NCI-H1105 treated with DMSO at 0.1 percent for 48 hours (cell line): Measurements from ENCODE around the gene MAP3K19.
"Not testable (repeated sequence)": the region's sequence is repeated elsewhere in the genome, so short reads cannot be mapped to it uniquely, and the experiment has no call there.

Experiments used
- DNase-seq: peaks from one replicate; lab custom pipeline; 2025; lab: John Stamatoyannopoulos, UW

The MAP3K19 gene

GRCh38 chr2:135047300-135047699 lies at the start of gene MAP3K19:
TSS of gene MAP3K19 (minus strand) at chr2:135047447. CDS start at chr2:135024647, 22,800 bp downstream.
- DNase-seq, result no peak

- no peak for DNase-seq
Measured at GRCh38 chr2:135096665-135097446, 49.6 kb upstream of the MAP3K19 start.

GRCh38 chr2:135095591-135095990 lies 48.3 kb upstream of the MAP3K19 start:
- DNase-seq, result no peak

GRCh38 chr2:135094508-135094907 lies 47.3 kb upstream of the MAP3K19 start:
- no peak for DNase-seq

GRCh38 chr2:135093670-135094330 lies 46.6 kb upstream of the MAP3K19 start:
- DNase-seq, result peak; percentile 79

GRCh38 chr2:135093193-135093592 lies 45.9 kb upstream of the MAP3K19 start:
- no peak for DNase-seq

GRCh38 chr2:135091681-135092080 lies 44.4 kb upstream of the MAP3K19 start:
- DNase-seq, result no peak

- not testable (repeated sequence) for DNase-seq
Measured at GRCh38 chr2:135089597-135089996, 42.4 kb upstream of the MAP3K19 start.

- no peak for DNase-seq
Measured at GRCh38 chr2:135086222-135086621, 39.0 kb upstream of the MAP3K19 start.

GRCh38 chr2:135078417-135078816 lies 31.2 kb upstream of the MAP3K19 start:
- no peak for DNase-seq

- DNase-seq, result no peak
Measured at GRCh38 chr2:135076556-135076955, 29.3 kb upstream of the MAP3K19 start.

GRCh38 chr2:135074216-135074615 lies 27.0 kb upstream of the MAP3K19 start:
- DNase-seq, result no peak

GRCh38 chr2:135072125-135072997 lies 25.1 kb upstream of the MAP3K19 start:
- DNase-seq, result no peak

- DNase-seq, result no peak
Measured at GRCh38 chr2:135066710-135067109, 19.5 kb upstream of the MAP3K19 start.

- no peak for DNase-seq
Measured at GRCh38 chr2:135064149-135064548, 16.9 kb upstream of the MAP3K19 start.

GRCh38 chr2:135063210-135063609 lies 16.0 kb upstream of the MAP3K19 start:
- no peak for DNase-seq

GRCh38 chr2:135059577-135059976 lies 12.3 kb upstream of the MAP3K19 start:
- no peak for DNase-seq

GRCh38 chr2:135056790-135057189 lies 9.5 kb upstream of the MAP3K19 start:
- no peak for DNase-seq

GRCh38 chr2:135055182-135055786 lies 8.0 kb upstream of the MAP3K19 start:
- no peak for DNase-seq

GRCh38 chr2:135052997-135053474 lies 5.8 kb upstream of the MAP3K19 start:
- DNase-seq, result no peak

GRCh38 chr2:135052042-135052876 lies 5.0 kb upstream of the MAP3K19 start, which contains the start of gene RAB3GAP1:
TSS of gene RAB3GAP1 (plus strand) at chr2:135052292. CDS start at chr2:135052308, 16 bp downstream.
- peak; percentile 64 for DNase-seq
